DND-41 (cell line): ENCODE results near the gene TMEM186.

Source experiments
- ATAC-seq: fragments of 200-7000 bp; cut with Tn5 transposase; 3 replicates; pipeline ENCODE4 v1.9.1; 2021; ENCODE audit warnings: low read depth; ENCODE audit not compliant: insufficient read depth
- DNase-seq: peaks from one replicate; pipeline ENCODE4 v3.0.0-alpha.2; 2020
- H2AFZ ChIP-seq: 2 replicates; pipeline ENCODE4 v1.6.0; 2012; ENCODE audit warnings: low read depth, low read length
- H3K27ac ChIP-seq: 2 replicates; pipeline ENCODE4 v1.5.1; 2012; ENCODE audit warnings: low read length, inconsistent platforms
- H3K27me3 ChIP-seq: fragments of 200-600 bp; sonication (generic); 2 replicates; pipeline ENCODE4 v1.6.0; 2012; ENCODE audit warnings: low read length, mild to moderate bottlenecking, inconsistent platforms; ENCODE audit not compliant: insufficient read depth, poor library complexity
- H3K36me3 ChIP-seq: 2 replicates; pipeline ENCODE4 v1.5.1; 2012; ENCODE audit warnings: low read length, inconsistent platforms; ENCODE audit not compliant: insufficient read depth
- H3K4me1 ChIP-seq: 2 replicates; pipeline ENCODE4 v1.5.1; 2012; ENCODE audit warnings: mild to moderate bottlenecking, low read length; ENCODE audit not compliant: insufficient read depth
- H3K4me2 ChIP-seq: 2 replicates; pipeline ENCODE4 v1.6.0; 2012; ENCODE audit warnings: mild to moderate bottlenecking, moderate library complexity, low read length, inconsistent platforms; ENCODE audit not compliant: insufficient read depth
- H3K4me3 ChIP-seq, 2 experiments: fragments of 200-600 bp in 1 of 2; shearing (Covaris generic) in 1 of 2; 2 replicates each; pipeline ENCODE4 v1.5.1; 2012 to 2016; ENCODE audit warnings: inconsistent platforms in 2 of 2, low read length in 2 of 2, mild to moderate bottlenecking in 2 of 2, low read depth in 1 of 2, moderate library complexity in 1 of 2
- H3K79me2 ChIP-seq: 2 replicates; pipeline ENCODE4 v1.6.0; 2012; ENCODE audit warnings: low read length, inconsistent platforms; ENCODE audit not compliant: insufficient read depth
- H3K9ac ChIP-seq: 2 replicates; pipeline ENCODE4 v1.6.0; 2012; ENCODE audit warnings: low read depth, mild to moderate bottlenecking, inconsistent platforms, low read length, moderate library complexity
- H3K9me3 ChIP-seq: 2 replicates; pipeline ENCODE4 v1.5.1; 2012; ENCODE audit warnings: low read length, moderate library complexity, mild to moderate bottlenecking, inconsistent platforms; ENCODE audit not compliant: insufficient read depth, severe bottlenecking
- H4K20me1 ChIP-seq: 2 replicates; pipeline ENCODE4 v1.6.0; 2012; ENCODE audit warnings: low read length; ENCODE audit not compliant: insufficient read depth
- CTCF ChIP-seq: IDR thresholded peaks from 2 replicates; pipeline ENCODE4 v1.5.1; 2012; ENCODE audit warnings: borderline replicate concordance, low read length, moderate library complexity, mild to moderate bottlenecking; ENCODE audit not compliant: poor library complexity, severe bottlenecking; ENCODE audit errors: extremely low read depth
- EZH2 ChIP-seq: IDR thresholded peaks from 3 replicates; pipeline ENCODE4 v1.6.1; 2012; ENCODE audit warnings: borderline replicate concordance, low read depth, mild to moderate bottlenecking, moderate library complexity, low read length, inconsistent platforms; ENCODE audit not compliant: severe bottlenecking

TMEM186 gene

GRCh38 chr16:8763899-8764298, 33.5 kb downstream of the TMEM186 start:
- no peaks in the 10 kb centered on the region for H3K27me3 ChIP-seq
- H3K79me2 ChIP-seq = no peaks in the 10 kb centered on the region
- no peak for DNase-seq
- ATAC-seq = no peak
- no peak overlapping the region for H3K27ac ChIP-seq
- no peak overlapping the region for H3K4me3 ChIP-seq
- H3K36me3 ChIP-seq = peaks cover 10% of the 10 kb centered on the region; the same call in 1 of the 2 replicates
- H3K4me1 ChIP-seq = no peaks in the 10 kb centered on the region
- no peaks in the 10 kb centered on the region for H4K20me1 ChIP-seq
- TF ChIP-seq CTCF (no peak), EZH2 (no peak)
- H3K4me2 ChIP-seq = no peak overlapping the region
- H3K9me3 ChIP-seq = no peaks in the 10 kb centered on the region
- H2AFZ ChIP-seq = no peak overlapping the region
- H3K9ac ChIP-seq = no peak overlapping the region

- TF ChIP-seq EZH2 (no peak), CTCF (no peak)
Measured at GRCh38 chr16:8763083-8763482, 34.4 kb downstream of the TMEM186 start.

GRCh38 chr16:8762254-8762653, 35.2 kb downstream of the TMEM186 start:
- TF ChIP-seq EZH2 = no peak
- TF ChIP-seq CTCF = no peak

More at GRCh38 chr16:8763083-8763482, 34.4 kb downstream of the TMEM186 start:
- DNase-seq (no peak), ATAC-seq (no peak)
- no peak overlapping the region for H2AFZ ChIP-seq
- no peak overlapping the region for H3K4me2 ChIP-seq
- no peaks in the 10 kb centered on the region for H3K27me3 ChIP-seq
- H4K20me1 ChIP-seq = no peaks in the 10 kb centered on the region
- H3K4me3 ChIP-seq = no peak overlapping the region
- H3K4me1 ChIP-seq = no peaks in the 10 kb centered on the region
- H3K27ac ChIP-seq = no peak overlapping the region
- no peak overlapping the region for H3K9ac ChIP-seq
- H3K79me2 ChIP-seq = no peaks in the 10 kb centered on the region
- H3K9me3 ChIP-seq = no peaks in the 10 kb centered on the region
- 0 out of 2 replicates have a peak, but pooled peaks cover 4% of the 10 kb centered on the region for H3K36me3 ChIP-seq

GRCh38 chr16:8761078-8761477, 36.4 kb downstream of the TMEM186 start:
- Histone ChIP-seq H3K4me2 (no peak overlapping the region), H2AFZ (no peak overlapping the region), H3K27ac (no peak overlapping the region), H3K9ac (no peak overlapping the region), H3K4me3 (no peak overlapping the region), H3K27me3 (no peaks in the 10 kb centered on the region), H3K9me3 (no peaks in the 10 kb centered on the region), H4K20me1 (no peaks in the 10 kb centered on the region), H3K4me1 (no peaks in the 10 kb centered on the region), H3K36me3 (0 out of 2 replicates have a peak, but pooled peaks cover 3% of the 10 kb centered on the region), H3K79me2 (no peaks in the 10 kb centered on the region)
- ATAC-seq (no peak), DNase-seq (no peak)
- TF ChIP-seq CTCF = no peak
- no peak for TF ChIP-seq EZH2

More at GRCh38 chr16:8762254-8762653, 35.2 kb downstream of the TMEM186 start:
- no peak for DNase-seq
- Histone ChIP-seq H4K20me1 (no peaks in the 10 kb centered on the region), H3K9ac (no peak overlapping the region), H3K27ac (no peak overlapping the region), H3K4me1 (no peaks in the 10 kb centered on the region), H3K36me3 (0 out of 2 replicates have a peak, but pooled peaks cover 3% of the 10 kb centered on the region), H3K9me3 (no peaks in the 10 kb centered on the region), H3K27me3 (no peaks in the 10 kb centered on the region), H3K79me2 (no peaks in the 10 kb centered on the region), H3K4me2 (no peak overlapping the region), H2AFZ (no peak overlapping the region), H3K4me3 (no peak overlapping the region)
- no peak for ATAC-seq
